Astrocyte of the cerebellum (primary cell): ENCODE measurements around the gene PCDH15.

Experiments used
- DNase-seq: peaks from one replicate; pipeline ENCODE4 v3.0.0-alpha.2; 2011; ENCODE audit warnings: low read depth
- H3K4me3 ChIP-seq: 2 replicates; pipeline ENCODE4 v1.5.1; 2011; ENCODE audit warnings: mild to moderate bottlenecking, low read depth, low read length, moderate library complexity
- CTCF ChIP-seq: IDR thresholded peaks from 2 replicates; pipeline ENCODE4 v1.5.1; 2012; ENCODE audit warnings: low read length, low read depth, moderate library complexity, mild to moderate bottlenecking; ENCODE audit errors: missing control alignments
- in situ Hi-C: cut with HindIII; loops from 2 replicates; pipeline ENCODE4 v1.10.0; 2017; ENCODE audit warnings: low sequenced_read_pairs

Gene PCDH15

GRCh38 chr10:54691331-54691730, 109.7 kb downstream of the PCDH15 start:
- TF ChIP-seq CTCF, result no peak

GRCh38 chr10:54682554-54682953, 118.5 kb downstream of the PCDH15 start:
- no peak for TF ChIP-seq CTCF
- no peak overlapping the region for H3K4me3 ChIP-seq
- no peak for DNase-seq
- in situ Hi-C loops, result no loop called here

More at GRCh38 chr10:54691331-54691730, 109.7 kb downstream of the PCDH15 start:
- in situ Hi-C loops, result no loop called here
- no peak overlapping the region for H3K4me3 ChIP-seq
- no peak for DNase-seq

- no peak overlapping the region for H3K4me3 ChIP-seq
- DNase-seq, result no peak
- in situ Hi-C loops, result no loop called here
- no peak for TF ChIP-seq CTCF
Observed at GRCh38 chr10:54681136-54681535, 119.9 kb downstream of the PCDH15 start.

GRCh38 chr10:54667136-54667535, 133.9 kb downstream of the PCDH15 start:
- DNase-seq, result no peak
- no peak for TF ChIP-seq CTCF
- in situ Hi-C loops, result no loop called here
- H3K4me3 ChIP-seq, result no peak overlapping the region

- H3K4me3 ChIP-seq, result no peak overlapping the region
- no peak for TF ChIP-seq CTCF
- in situ Hi-C loops, result no loop called here
- no peak for DNase-seq
Observed at GRCh38 chr10:54666192-54666591, 134.8 kb downstream of the PCDH15 start.

GRCh38 chr10:54665095-54665494, 135.9 kb downstream of the PCDH15 start:
- no peak overlapping the region for H3K4me3 ChIP-seq
- in situ Hi-C loops, result no loop called here
- DNase-seq, result no peak
- TF ChIP-seq CTCF, result no peak

GRCh38 chr10:54660397-54660796, 140.6 kb downstream of the PCDH15 start:
- TF ChIP-seq CTCF, result no peak
- in situ Hi-C loops, result no loop called here
- no peak for DNase-seq
- H3K4me3 ChIP-seq, result no peak overlapping the region
